Left colon (tissue), 2 donors: ENCODE results near the gene SSPN. TPM values are rescaled to one million over a fixed set of nuclear protein-coding genes. Genes with fewer than 3 reads are reported as not detected.

ENCODE experiments used
- ATAC-seq: fragments of 200-7000 bp; cut with Tn5 transposase; one replicate; pipeline ENCODE4 v1.9.1; 2020; ENCODE audit warnings: mild to moderate bottlenecking, moderate library complexity
- DNase-seq, 2 donors: peaks; one replicate each; pipeline ENCODE4 v3.0.0-alpha.2; 2020
- intact Hi-C, 2 donors: fragments of 100-400 bp; cut with DNase I in 1 of 2; cut with micrococcal nuclease in 1 of 2; formaldehyde crosslinking; loops; one replicate each; pipeline versions ENCODE4 v1.11.2 to v1.14.0; 2022; cut with DNase I, micrococcal nuclease
- long read RNA-seq: library from polyadenylated mRNA; unstranded; transcript quantifications from one replicate; pipeline ENCODE4 v2.0.0, GENCODE V29; 2021
- total RNA-seq, 2 donors: library from RNA; stranded (reverse); fragmentation: NEBNext Ultra II Directional; extraction: Animal tissue kit (Norgen Biotek cat#: 25700); gene quantifications; one replicate each; pipeline ENCODE4 v1.2.1, GENCODE V29; 2021
- donor health status: DM: no; HTN: no; CAD: no.
- donor health status: DM: yes; HTN: yes; CAD: no.

The SSPN gene
- 10 to 100 TPM; 12.8 to 20.6 TPM for total RNA-seq
- long read RNA-seq, full-length matches to known transcripts: 7 of 10 reads
- long read RNA-seq, partial matches to known transcripts: 0 of 10 reads
- long read RNA-seq, other reads (novel, unspliced or antisense): 3 of 10 reads

GRCh38 chr12:26195250-26195640 lies at the start of gene SSPN:
SSPN (plus strand) TSS chr12:26195573; CDS start chr12:26195673, 100 bp downstream.
- ATAC-seq: peak; percentile 65
- intact Hi-C loops: loop anchor here in 1 of 2 donors (10.0 kb wide), 1 partner anchor 70 kb away; the partner anchor contains the start of gene BHLHE41
- peak; percentile 55 to 66 for DNase-seq

- intact Hi-C loops: no loop called here
- DNase-seq: no peak
- no peak for ATAC-seq
Observed at GRCh38 chr12:26148291-26148690, 47.1 kb upstream of the SSPN start.

GRCh38 chr12:26149968-26150500 lies 45.3 kb upstream of the SSPN start:
- ATAC-seq: no peak
- DNase-seq: no peak
- intact Hi-C loops: no loop called here

GRCh38 chr12:26150736-26151450 lies 44.5 kb upstream of the SSPN start:
- intact Hi-C loops: no loop called here
- ATAC-seq: no peak
- no peak for DNase-seq

GRCh38 chr12:26152507-26153102 lies 42.8 kb upstream of the SSPN start:
- intact Hi-C loops: no loop called here
- DNase-seq (no peak), ATAC-seq (no peak)

- intact Hi-C loops: no loop called here
- no peak for DNase-seq
- ATAC-seq: peak; percentile 56
Observed at GRCh38 chr12:26153421-26154154, 41.8 kb upstream of the SSPN start.

- intact Hi-C loops: no loop called here
- ATAC-seq (peak; percentile 49), DNase-seq (no peak)
Observed at GRCh38 chr12:26156201-26156871, 39.0 kb upstream of the SSPN start.

GRCh38 chr12:26157001-26157400 lies 38.4 kb upstream of the SSPN start:
- intact Hi-C loops: no loop called here
- no peak for DNase-seq
- ATAC-seq: peak; percentile 83

GRCh38 chr12:26158078-26158764 lies 37.2 kb upstream of the SSPN start:
- intact Hi-C loops: no loop called here
- DNase-seq: no peak
- peak; percentile 32 for ATAC-seq

GRCh38 chr12:26162174-26162573 lies 33.2 kb upstream of the SSPN start:
- no peak for ATAC-seq
- no peak for DNase-seq
- intact Hi-C loops: no loop called here

- DNase-seq (no peak), ATAC-seq (no peak)
- intact Hi-C loops: no loop called here
Observed at GRCh38 chr12:26162905-26163304, 32.5 kb upstream of the SSPN start.

GRCh38 chr12:26164118-26164517 lies 31.3 kb upstream of the SSPN start:
- intact Hi-C loops: no loop called here
- ATAC-seq (no peak), DNase-seq (no peak)

GRCh38 chr12:26172013-26172412 lies 23.4 kb upstream of the SSPN start:
- ATAC-seq (no peak), DNase-seq (no peak)
- intact Hi-C loops: no loop called here

- DNase-seq (no peak), ATAC-seq (no peak)
- intact Hi-C loops: no loop called here
Observed at GRCh38 chr12:26172539-26172938, 22.8 kb upstream of the SSPN start.

GRCh38 chr12:26172946-26173552 lies 22.3 kb upstream of the SSPN start:
- peak; percentile 36 for ATAC-seq
- intact Hi-C loops: no loop called here
- no peak for DNase-seq

GRCh38 chr12:26176725-26177124 lies 18.6 kb upstream of the SSPN start:
- intact Hi-C loops: no loop called here
- peak; percentile 81 for ATAC-seq
- no peak for DNase-seq

GRCh38 chr12:26177283-26177682 lies 18.1 kb upstream of the SSPN start:
- ATAC-seq (peak; percentile 91), DNase-seq (peak; percentile 51 to 69)
- intact Hi-C loops: no loop called here

- peak; percentile 36 for ATAC-seq
- intact Hi-C loops: no loop called here
- no peak for DNase-seq
Observed at GRCh38 chr12:26179826-26180225, 15.5 kb upstream of the SSPN start.
